Astrocyte (in vitro differentiated cells and primary cell): Measurements from ENCODE around the gene FAF1.

Source experiments
- EZH2 ChIP-seq: IDR thresholded peaks from 2 replicates; pipeline ENCODE4 v1.6.1; 2012; ENCODE audit warnings: mild to moderate bottlenecking, low read length, inconsistent platforms; ENCODE audit not compliant: insufficient read depth
- TF ChIP-seq, protein P1 (sequence below): IDR thresholded peaks from 2 replicates; pipeline ENCODE4 v1.5.1; 2011; ENCODE audit warnings: low read depth, mild to moderate bottlenecking, inconsistent platforms, low read length, moderate library complexity; ENCODE audit not compliant: insufficient read depth

DNA sequence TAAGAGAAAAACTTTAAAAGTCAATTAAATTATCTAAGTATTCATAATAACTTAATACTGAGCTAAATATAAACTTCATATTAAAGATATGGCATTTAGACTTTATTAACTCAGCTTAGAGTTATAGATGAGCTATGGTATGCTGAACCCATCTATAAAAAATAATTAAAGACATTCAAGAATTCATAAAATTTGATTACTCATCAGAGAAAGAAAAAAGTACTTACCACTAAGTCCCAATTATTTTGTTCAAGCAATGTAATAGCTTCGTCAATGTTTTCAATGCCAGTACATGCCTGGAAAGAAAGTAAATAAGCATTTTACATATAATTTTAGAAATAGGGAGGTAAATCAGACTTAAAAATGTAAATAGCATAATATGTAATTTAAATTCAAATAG lies 102.4 kb downstream of the FAF1 start:
- TF ChIP-seq, protein P1, sequence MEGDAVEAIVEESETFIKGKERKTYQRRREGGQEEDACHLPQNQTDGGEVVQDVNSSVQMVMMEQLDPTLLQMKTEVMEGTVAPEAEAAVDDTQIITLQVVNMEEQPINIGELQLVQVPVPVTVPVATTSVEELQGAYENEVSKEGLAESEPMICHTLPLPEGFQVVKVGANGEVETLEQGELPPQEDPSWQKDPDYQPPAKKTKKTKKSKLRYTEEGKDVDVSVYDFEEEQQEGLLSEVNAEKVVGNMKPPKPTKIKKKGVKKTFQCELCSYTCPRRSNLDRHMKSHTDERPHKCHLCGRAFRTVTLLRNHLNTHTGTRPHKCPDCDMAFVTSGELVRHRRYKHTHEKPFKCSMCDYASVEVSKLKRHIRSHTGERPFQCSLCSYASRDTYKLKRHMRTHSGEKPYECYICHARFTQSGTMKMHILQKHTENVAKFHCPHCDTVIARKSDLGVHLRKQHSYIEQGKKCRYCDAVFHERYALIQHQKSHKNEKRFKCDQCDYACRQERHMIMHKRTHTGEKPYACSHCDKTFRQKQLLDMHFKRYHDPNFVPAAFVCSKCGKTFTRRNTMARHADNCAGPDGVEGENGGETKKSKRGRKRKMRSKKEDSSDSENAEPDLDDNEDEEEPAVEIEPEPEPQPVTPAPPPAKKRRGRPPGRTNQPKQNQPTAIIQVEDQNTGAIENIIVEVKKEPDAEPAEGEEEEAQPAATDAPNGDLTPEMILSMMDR = no peak
- TF ChIP-seq EZH2 = no peak
